HG03066 (cell line): ENCODE measurements around the gene EFNB3.

Experiments used
- ATAC-seq: cut with Tn5 transposase; IDR thresholded peaks from one replicate; pipeline ENCODE4 v1.9.1; 2021; ENCODE audit warnings: low read depth; ENCODE audit not compliant: unreplicated experiment

The EFNB3 gene

DNA sequence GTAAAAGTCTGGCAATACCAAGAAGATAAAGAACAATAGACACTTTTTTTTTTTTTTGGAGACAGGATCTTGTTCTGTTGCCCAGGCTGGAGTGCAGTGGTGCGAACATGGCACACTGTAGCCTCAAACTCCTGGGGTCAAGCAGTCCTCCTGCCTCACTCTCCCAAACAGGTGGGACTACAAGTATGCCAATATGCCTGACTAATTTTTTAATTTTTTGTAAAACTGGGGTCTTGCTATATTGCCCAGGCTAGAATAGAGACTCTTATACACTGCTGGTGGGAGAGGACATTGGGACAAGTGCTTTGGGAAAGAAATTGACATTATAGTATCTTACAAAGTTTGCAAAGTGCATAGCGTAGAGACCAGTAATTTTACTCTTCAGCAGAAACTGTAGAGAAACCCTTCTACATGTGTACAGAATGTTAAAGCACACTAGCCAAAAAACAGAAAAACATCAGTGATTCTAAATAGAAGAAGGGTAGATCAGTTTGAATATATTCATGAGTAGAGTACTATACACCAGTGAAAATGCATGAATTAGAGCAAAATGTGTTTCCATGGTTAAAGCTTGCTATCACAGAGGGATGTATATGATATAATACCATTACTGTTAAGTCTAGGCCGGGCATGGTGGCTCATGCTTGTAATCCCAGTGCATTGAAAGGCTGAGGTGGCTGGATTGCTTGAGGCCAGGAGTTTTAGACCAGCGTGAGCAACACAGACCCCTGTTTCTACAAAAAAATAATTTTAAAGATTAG, 7.0 kb upstream of the EFNB3 start:
- no peak for ATAC-seq

GRCh38 chr17:7700510-7700909, 4.5 kb upstream of the EFNB3 start:
- ATAC-seq, result no peak

GRCh38 chr17:7701681-7702080, 3.3 kb upstream of the EFNB3 start:
- ATAC-seq, result no peak

GRCh38 chr17:7702776-7703175, 2.2 kb upstream of the EFNB3 start:
- ATAC-seq, result no peak

- no peak for ATAC-seq
These were observed 1.2 kb upstream of the EFNB3 start for GRCh38 chr17:7703584-7704479.

- ATAC-seq, result no peak
These were observed 560 bp downstream of the EFNB3 start for GRCh38 chr17:7705269-7706255.

DNA sequence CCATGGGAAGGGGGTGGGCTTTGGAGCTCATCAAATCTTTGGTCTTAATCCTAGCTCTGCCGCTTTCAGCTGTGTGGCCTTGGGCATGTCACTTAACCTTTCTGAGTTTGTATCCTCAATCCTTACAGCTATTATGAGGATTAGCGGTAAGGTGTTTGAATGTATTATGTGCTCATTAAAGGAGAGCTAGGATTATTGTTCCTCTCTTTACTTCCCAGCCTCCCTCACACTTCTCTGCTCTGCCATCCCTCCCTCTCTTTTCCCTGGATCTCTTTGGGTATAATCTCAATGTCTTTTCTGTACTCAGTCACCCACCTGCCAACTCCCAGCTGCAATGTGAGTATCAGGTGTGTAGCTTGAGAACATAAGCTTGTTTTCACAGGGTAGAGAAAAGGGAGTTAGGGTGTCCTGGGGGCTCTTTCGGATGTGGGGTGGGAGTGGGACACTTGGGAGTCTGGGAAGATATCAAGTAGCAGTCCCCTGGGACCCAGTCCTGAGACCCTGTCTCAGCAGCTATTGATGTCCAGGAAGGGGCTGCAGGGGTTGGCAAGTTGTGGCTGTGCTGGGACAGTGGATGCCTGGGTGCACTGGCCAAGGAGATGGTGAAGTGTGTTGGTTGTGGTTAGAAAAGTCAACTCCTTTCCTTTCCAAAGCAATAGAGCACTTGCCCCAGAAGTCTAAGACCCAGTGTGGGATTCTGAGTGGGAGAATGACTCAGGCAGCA, 1.8 kb downstream of the EFNB3 start:
- no peak for ATAC-seq

- no peak for ATAC-seq
These were observed 2.4 kb downstream of the EFNB3 start for GRCh38 chr17:7707446-7707845.

DNA sequence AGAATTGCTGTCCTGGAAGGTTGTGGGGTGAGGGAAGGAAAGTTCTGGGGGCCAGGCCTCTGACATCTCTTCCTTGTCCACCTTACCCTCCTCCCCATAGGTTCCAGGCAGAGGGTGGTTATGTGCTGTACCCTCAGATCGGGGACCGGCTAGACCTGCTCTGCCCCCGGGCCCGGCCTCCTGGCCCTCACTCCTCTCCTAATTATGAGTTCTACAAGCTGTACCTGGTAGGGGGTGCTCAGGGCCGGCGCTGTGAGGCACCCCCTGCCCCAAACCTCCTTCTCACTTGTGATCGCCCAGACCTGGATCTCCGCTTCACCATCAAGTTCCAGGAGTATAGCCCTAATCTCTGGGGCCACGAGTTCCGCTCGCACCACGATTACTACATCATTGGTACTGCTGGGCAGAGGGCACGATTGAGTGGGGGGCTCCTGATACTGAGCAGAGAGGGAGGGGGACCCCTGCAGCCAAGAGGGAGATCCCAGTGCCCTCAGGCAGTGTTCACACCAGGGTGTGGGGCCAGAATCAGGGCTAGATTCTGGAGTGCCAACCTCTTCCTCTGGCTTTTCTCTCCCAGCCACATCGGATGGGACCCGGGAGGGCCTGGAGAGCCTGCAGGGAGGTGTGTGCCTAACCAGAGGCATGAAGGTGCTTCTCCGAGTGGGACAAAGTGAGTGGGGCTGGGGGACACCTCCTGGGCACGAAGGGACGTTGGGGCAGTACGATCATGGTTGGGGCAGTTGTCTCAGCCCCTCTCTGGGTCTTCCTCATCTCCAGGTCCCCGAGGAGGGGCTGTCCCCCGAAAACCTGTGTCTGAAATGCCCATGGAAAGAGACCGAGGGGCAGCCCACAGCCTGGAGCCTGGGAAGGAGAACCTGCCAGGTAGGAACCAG, 3.1 kb downstream of the EFNB3 start:
- no peak for ATAC-seq

DNA sequence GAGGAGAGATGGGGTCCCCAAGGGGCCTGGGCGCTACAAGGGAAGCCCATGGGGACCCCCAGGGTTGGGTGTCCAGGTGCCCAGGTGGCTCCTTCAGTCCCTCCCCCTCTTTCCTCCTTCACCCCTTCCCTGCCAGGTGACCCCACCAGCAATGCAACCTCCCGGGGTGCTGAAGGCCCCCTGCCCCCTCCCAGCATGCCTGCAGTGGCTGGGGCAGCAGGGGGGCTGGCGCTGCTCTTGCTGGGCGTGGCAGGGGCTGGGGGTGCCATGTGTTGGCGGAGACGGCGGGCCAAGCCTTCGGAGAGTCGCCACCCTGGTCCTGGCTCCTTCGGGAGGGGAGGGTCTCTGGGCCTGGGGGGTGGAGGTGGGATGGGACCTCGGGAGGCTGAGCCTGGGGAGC, 4.0 kb downstream of the EFNB3 start:
- ATAC-seq, result no peak

DNA sequence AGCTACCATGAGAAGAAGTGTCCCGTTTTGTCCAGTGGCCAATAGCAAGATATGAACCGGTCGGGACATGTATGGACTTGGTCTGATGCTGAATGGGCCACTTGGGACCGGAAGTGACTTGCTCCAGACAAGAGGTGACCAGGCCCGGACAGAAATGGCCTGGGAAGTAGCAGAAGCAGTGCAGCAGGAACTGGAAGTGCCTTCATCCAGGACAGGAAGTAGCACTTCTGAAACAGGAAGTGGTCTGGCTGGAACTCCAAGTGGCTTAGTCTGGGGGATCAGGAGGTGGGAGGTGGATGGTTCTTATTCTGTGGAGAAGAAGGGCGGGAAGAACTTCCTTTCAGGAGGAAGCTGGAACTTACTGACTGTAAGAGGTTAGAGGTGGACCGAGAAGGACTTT, 5.3 kb downstream of the EFNB3 start:
- no peak for ATAC-seq

DNA sequence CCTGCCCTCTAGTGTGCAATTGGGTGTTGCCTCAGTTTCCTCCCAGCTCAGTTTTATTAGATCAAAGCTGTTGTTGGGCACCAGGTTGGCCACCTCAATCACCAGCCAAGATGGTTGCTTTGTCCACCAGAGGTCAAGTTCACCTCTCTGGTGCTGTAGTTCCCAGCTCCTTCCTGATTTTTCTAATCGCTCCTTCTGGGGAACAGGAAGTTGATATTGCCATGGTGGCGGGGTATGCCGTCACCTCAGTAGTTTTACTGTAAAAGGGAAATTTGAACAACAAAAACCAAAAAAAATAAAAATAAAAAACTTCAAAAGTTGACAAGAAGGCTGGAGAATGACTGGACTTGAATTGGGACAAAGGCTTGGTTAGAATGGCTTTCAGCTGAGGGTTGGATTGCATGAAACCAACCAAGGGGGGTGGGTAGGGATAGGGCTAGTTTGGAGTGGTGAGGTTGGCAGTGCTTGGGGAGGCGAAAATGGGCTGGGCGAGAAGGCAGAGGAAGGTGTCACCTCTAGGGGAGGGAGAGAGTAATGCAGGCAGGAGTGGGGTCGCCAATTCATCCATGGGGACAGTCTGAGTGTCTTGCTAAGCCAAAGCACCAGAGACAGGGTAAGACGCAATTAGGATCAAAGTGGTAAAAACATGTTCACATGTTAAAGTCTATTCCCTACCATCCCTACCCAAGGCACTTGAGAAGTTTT, 6.2 kb downstream of the EFNB3 start:
- no peak for ATAC-seq

- ATAC-seq, result no peak
These were observed 7.2 kb downstream of the EFNB3 start for GRCh38 chr17:7712111-7712771.

DNA sequence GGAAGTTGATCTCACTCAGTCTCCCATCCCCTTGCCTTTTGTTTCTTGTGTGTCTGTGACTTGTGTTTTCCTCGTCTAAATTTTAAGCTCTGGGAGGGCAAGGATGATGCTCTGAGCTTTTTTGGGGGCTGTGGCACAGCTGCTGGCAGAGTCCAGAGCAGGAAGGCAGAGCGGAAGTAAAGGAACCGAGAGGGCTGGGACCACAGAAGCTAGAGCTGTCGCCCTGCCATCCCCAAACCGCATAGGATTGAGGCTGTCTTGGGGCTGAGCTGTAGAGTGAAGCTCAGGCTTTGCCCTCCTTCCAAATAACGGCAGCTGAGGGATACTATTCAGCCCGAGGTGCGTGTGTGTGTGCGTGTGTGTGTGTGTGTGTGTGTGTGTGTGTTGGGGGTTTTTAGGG, 8.8 kb downstream of the EFNB3 start:
- no peak for ATAC-seq

GRCh38 chr17:7714721-7715594, 10.0 kb downstream of the EFNB3 start:
- no peak for ATAC-seq

DNA sequence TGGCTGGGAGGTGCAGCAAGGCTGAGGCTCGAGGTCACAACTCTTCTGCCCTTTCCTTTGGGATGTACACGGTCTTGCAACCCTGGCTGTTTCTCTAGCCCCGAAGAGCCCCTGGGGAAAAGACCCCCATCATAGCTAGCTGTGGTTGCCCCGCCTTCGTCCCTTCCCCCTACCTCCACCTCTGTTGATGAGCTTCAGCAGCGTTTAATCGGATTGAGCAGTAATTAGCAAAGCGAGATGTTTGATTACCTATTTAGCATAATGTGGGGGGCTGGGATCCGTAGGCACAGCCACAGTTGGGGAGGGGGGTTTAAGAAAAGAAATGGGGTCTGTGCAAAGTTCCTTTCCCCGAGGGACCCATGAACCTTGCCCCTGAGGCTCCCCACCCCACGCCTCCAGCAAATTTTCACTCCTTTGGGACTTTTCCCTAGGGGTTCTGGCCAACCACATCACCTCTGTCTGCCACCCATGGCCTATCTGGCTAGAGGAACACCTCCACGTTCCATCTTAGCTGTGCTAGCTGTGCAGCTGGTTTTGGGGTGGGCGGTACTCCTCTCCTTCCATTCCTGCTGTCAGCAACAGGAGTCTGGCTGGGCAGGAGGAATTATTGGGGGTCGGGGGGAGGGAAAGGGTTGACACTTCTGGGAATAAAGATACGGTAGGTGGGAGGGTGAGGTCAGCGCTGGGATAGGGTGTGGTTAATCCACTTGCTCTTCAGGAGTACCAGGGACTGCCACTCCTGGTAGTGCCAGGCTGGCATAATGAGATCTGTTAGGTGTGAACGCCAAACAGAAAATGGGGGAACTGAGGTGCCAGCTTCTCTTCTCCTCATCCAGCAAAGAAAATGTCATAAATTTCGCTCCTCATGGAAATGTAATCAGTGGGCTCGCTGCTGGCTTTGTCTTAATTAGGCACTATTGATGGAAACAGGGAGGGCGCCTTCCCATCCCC, 11.2 kb downstream of the EFNB3 start:
- ATAC-seq, result no peak
